Subcutaneous abdominal adipose tissue (tissue), 5 donors: ENCODE measurements around the gene TPSD1.
A peak's percentile ranks its signal among the peaks of the same experiment; 100 is the strongest.

ENCODE experiments used
- H3K27ac ChIP-seq: one replicate; pipeline ENCODE4 v1.7.0; 2013; ENCODE audit warnings: low read depth, mild to moderate bottlenecking, inconsistent platforms, low read length, moderate library complexity
- H3K27me3 ChIP-seq, 5 donors: one replicate each; pipeline ENCODE4 v1.7.0; 2013; ENCODE audit warnings: low read length in 5 of 5, inconsistent platforms in 1 of 5; ENCODE audit not compliant: control insufficient read depth in 5 of 5, insufficient read depth in 4 of 5
- H3K36me3 ChIP-seq, 5 donors: one replicate each; pipeline ENCODE4 v1.7.0; 2013; ENCODE audit warnings: low read length in 5 of 5; ENCODE audit not compliant: control insufficient read depth in 5 of 5, insufficient read depth in 5 of 5
- H3K4me1 ChIP-seq, 5 donors: one replicate each; pipeline ENCODE4 v1.7.0; 2013; ENCODE audit warnings: low read length in 5 of 5, mild to moderate bottlenecking in 3 of 5, moderate library complexity in 1 of 5; ENCODE audit not compliant: control insufficient read depth in 5 of 5, insufficient read depth in 5 of 5
- H3K4me3 ChIP-seq, 5 donors: one replicate each; pipeline ENCODE4 v1.7.0; 2013; ENCODE audit warnings: low read length in 5 of 5, low read depth in 1 of 5
- H3K9ac ChIP-seq, 5 donors: one replicate each; pipeline ENCODE4 v1.7.0; 2013; ENCODE audit warnings: low read length in 5 of 5, mild to moderate bottlenecking in 4 of 5, moderate library complexity in 3 of 5
- H3K9me3 ChIP-seq, 5 donors: one replicate each; pipeline ENCODE4 v1.7.0; 2013; ENCODE audit warnings: low read length in 5 of 5; ENCODE audit not compliant: control insufficient read depth in 5 of 5
- donor health status: healthy.
- donor health status: healthy.
- donor health status: healthy.
- donor health status: healthy.
- donor health status: healthy.

The TPSD1 gene

GRCh38 chr16:1298406-1298805 lies 42.5 kb downstream of the TPSD1 start:
- no peak overlapping the region for H3K9ac ChIP-seq
- no peaks in the 10 kb centered on the region for H3K9me3 ChIP-seq
- no peaks in the 10 kb centered on the region for H3K36me3 ChIP-seq
- peaks cover 22 to 44% (median 36%) of the 10 kb centered on the region in 5 donors for H3K27me3 ChIP-seq
- peaks cover 0 to 8% (median 7%) of the 10 kb centered on the region in 5 donors for H3K4me1 ChIP-seq
- H3K27ac ChIP-seq, result no peak overlapping the region
- no peak overlapping the region for H3K4me3 ChIP-seq

GRCh38 chr16:1299012-1299867 lies 43.4 kb downstream of the TPSD1 start:
- H3K4me3 ChIP-seq, result no peak overlapping the region
- H3K9ac ChIP-seq, result no peak overlapping the region
- H3K27ac ChIP-seq, result no peak overlapping the region
- peaks cover 22 to 45% (median 38%) of the 10 kb centered on the region in 5 donors for H3K27me3 ChIP-seq
- no peaks in the 10 kb centered on the region for H3K36me3 ChIP-seq
- peaks cover 0 to 11% (median 7%) of the 10 kb centered on the region in 5 donors for H3K4me1 ChIP-seq
- H3K9me3 ChIP-seq, result no peaks in the 10 kb centered on the region

GRCh38 chr16:1299868-1300203 lies 44.0 kb downstream of the TPSD1 start:
- H3K9me3 ChIP-seq, result no peaks in the 10 kb centered on the region
- H3K36me3 ChIP-seq, result no peaks in the 10 kb centered on the region
- H3K9ac ChIP-seq, result no peak overlapping the region
- no peak overlapping the region for H3K4me3 ChIP-seq
- H3K4me1 ChIP-seq, result peaks cover 0 to 12% (median 7%) of the 10 kb centered on the region in 5 donors
- peaks cover 22 to 42% (median 36%) of the 10 kb centered on the region in 5 donors for H3K27me3 ChIP-seq
- H3K27ac ChIP-seq, result no peak overlapping the region

DNA sequence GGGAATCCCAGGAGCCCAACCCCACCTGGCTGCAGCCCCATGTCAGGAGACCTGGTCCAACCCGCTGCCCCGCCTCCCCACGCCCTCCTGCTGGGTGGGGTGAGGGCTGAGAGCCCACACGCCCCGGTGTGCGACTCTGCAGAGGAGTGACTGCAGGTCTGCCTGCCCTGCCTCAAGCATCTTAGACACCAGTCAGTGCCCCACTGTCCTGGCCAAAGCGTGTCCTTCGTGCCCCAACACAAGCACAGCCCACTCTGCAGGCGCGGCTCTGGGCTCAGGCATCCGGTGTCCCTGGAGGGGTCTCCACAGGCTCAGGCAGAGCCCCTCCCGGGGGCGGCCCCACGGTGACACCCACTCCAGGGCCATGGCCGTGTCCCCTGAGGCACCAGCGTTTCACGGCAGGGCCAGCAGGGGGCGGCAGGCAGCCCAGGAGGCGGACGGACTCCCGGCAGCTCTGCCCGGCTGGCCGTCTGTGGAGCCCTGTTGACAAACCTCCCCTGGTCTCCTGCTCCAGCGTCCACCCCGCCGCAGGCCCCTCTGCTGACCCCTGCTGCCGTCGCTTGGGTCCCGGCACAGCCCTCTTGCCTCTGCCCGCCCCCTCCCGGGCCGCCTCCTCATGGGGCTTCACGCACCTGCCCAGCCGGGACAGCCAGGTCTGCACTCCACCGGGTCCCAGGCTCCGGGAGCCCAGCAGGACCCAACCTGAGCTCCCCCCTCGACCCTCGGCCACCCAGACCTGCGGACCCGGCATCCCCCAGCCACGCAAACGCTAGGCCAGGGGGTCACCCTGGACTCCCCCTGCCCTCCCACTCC lies 45.0 kb downstream of the TPSD1 start:
- H3K27me3 ChIP-seq, result peaks cover 22 to 37% (median 34%) of the 10 kb centered on the region in 5 donors
- peak overlapping the region in 2 of 5 donors; percentile 41 to 62 for H3K9ac ChIP-seq
- H3K4me3 ChIP-seq, result peak overlapping the region in 1 of 5 donors; percentile 29
- no peaks in the 10 kb centered on the region for H3K9me3 ChIP-seq
- no peak overlapping the region for H3K27ac ChIP-seq
- peaks cover 0 to 12% (median 7%) of the 10 kb centered on the region in 5 donors for H3K4me1 ChIP-seq
- no peaks in the 10 kb centered on the region for H3K36me3 ChIP-seq

- H3K36me3 ChIP-seq, result no peaks in the 10 kb centered on the region
Observed at GRCh38 chr16:1301562-1301961, 45.7 kb downstream of the TPSD1 start.

GRCh38 chr16:1305823-1306222 lies 50.0 kb downstream of the TPSD1 start:
- Histone ChIP-seq H3K27ac (no peak overlapping the region), H3K27me3 (peaks cover 6 to 16% (median 12%) of the 10 kb centered on the region in 5 donors), H3K9me3 (no peaks in the 10 kb centered on the region), H3K9ac (no peak overlapping the region), H3K36me3 (no peaks in the 10 kb centered on the region), H3K4me3 (no peak overlapping the region), H3K4me1 (peaks cover 6 to 20% (median 17%) of the 10 kb centered on the region in 5 donors)

More at GRCh38 chr16:1301562-1301961, 45.7 kb downstream of the TPSD1 start:
- Histone ChIP-seq H3K4me1 (peaks cover 0 to 12% (median 7%) of the 10 kb centered on the region in 5 donors), H3K4me3 (no peak overlapping the region), H3K27me3 (peaks cover 22 to 36% (median 34%) of the 10 kb centered on the region in 5 donors), H3K27ac (no peak overlapping the region), H3K9ac (no peak overlapping the region), H3K9me3 (no peaks in the 10 kb centered on the region)

GRCh38 chr16:1306334-1306733 lies 50.5 kb downstream of the TPSD1 start:
- Histone ChIP-seq H3K9ac (no peak overlapping the region), H3K9me3 (no peaks in the 10 kb centered on the region), H3K4me3 (no peak overlapping the region), H3K27ac (no peak overlapping the region), H3K27me3 (peaks cover 5 to 14% (median 11%) of the 10 kb centered on the region in 5 donors), H3K4me1 (peaks cover 9 to 21% (median 18%) of the 10 kb centered on the region in 5 donors), H3K36me3 (no peaks in the 10 kb centered on the region)

DNA sequence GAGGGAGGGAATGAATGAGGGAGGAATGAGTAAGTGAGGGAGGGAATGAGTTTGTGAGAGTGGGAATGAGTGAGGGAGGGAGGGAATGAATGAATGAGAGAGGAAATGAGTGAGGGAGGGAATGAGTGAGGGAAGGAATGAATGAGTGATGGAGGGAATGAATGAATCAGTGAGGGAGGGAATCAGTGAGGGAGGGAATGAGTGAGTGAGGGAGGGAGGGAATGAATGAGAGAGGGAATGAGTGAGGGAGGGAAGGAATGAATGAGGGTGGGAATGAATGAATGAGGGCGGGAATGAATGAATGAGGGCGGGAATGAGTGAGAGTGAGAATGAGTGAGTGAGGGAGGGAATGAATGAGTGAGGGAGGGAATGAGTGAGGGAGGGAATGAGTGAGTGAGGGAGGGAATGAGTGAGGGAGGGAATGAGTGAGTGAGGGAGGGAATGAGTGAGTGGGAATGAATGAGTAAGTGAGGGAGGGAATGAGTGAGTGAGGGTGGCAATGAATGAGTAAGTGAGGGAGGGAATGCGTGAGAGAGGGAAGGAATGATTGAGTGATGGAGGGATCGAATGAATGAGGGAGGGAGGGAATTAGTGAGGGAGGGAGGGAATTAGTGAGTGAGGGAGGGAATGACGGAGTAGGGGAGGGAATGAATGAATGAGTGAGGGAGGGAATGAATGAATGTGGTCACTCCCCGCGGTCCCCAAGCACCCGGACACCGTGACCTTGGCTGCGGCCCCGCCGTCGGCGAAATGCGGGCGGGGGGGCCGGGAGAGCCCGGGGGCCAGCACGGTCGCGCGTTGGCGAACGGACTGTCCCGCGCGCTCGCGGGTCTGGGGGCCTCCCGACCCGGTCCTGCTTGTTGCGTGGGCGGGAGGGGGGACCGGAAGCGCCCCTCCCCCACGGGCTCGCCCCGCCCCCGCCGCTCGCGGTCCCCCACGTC lies 52.4 kb downstream of the TPSD1 start:
- H3K4me1 ChIP-seq, result peaks cover 13 to 39% (median 36%) of the 10 kb centered on the region in 5 donors
- peak overlapping the region; percentile 95 for H3K27ac ChIP-seq
- no peaks in the 10 kb centered on the region for H3K9me3 ChIP-seq
- peaks cover 0 to 9% (median 5%) of the 10 kb centered on the region in 5 donors for H3K27me3 ChIP-seq
- peak overlapping the region; percentile 45 to 79 (median 68) for H3K4me3 ChIP-seq
- H3K9ac ChIP-seq, result no peak overlapping the region
- peaks cover 0 to 9% (median 6%) of the 10 kb centered on the region in 5 donors for H3K36me3 ChIP-seq
